Measurements from ENCODE around the gene CPNE2.

The CPNE2 gene

GRCh38 chr16:57113664-57114063, 21.3 kb downstream of the CPNE2 start:
- no peak overlapping the region for H3K27ac ChIP-seq
- no peak overlapping the region for H3K4me3 ChIP-seq

GRCh38 chr16:57115168-57115513, 22.8 kb downstream of the CPNE2 start:
- Histone ChIP-seq H3K27ac (no peak overlapping the region), H3K4me3 (no peak overlapping the region)

- H3K4me3 ChIP-seq, result no peak overlapping the region
- peak overlapping the region in 1 of 21 experiments; percentile 35 for H3K27ac ChIP-seq
Observed at GRCh38 chr16:57115514-57116182, 23.3 kb downstream of the CPNE2 start.

- Histone ChIP-seq H3K4me3 (no peak overlapping the region), H3K27ac (no peak overlapping the region)
Observed at GRCh38 chr16:57118461-57119084, 26.2 kb downstream of the CPNE2 start.

GRCh38 chr16:57123216-57123973, 31.0 kb downstream of the CPNE2 start:
- H3K4me3 ChIP-seq, result no peak overlapping the region
- H3K27ac ChIP-seq, result no peak overlapping the region

GRCh38 chr16:57123974-57124674, 31.7 kb downstream of the CPNE2 start:
- Histone ChIP-seq H3K4me3 (no peak overlapping the region), H3K27ac (no peak overlapping the region)

- no peak overlapping the region for H3K27ac ChIP-seq
Observed at GRCh38 chr16:57125376-57125775, 33.0 kb downstream of the CPNE2 start.

GRCh38 chr16:57125969-57126368, 33.6 kb downstream of the CPNE2 start:
- no peak overlapping the region for H3K4me3 ChIP-seq

More at GRCh38 chr16:57125376-57125775, 33.0 kb downstream of the CPNE2 start:
- no peak overlapping the region for H3K4me3 ChIP-seq

GRCh38 chr16:57126411-57126810, 34.0 kb downstream of the CPNE2 start:
- H3K27ac ChIP-seq, result no peak overlapping the region
- no peak overlapping the region for H3K4me3 ChIP-seq

More at GRCh38 chr16:57125969-57126368, 33.6 kb downstream of the CPNE2 start:
- no peak overlapping the region for H3K27ac ChIP-seq

GRCh38 chr16:57127037-57127763, 34.8 kb downstream of the CPNE2 start:
- Histone ChIP-seq H3K4me3 (no peak overlapping the region), H3K27ac (peak overlapping the region in 2 of 21 experiments; percentile 34 to 83)

- Histone ChIP-seq H3K27ac (peak overlapping the region in 1 of 21 experiments; percentile 83), H3K4me3 (no peak overlapping the region)
Observed at GRCh38 chr16:57127836-57128235, 35.5 kb downstream of the CPNE2 start.

- no peak overlapping the region for H3K4me3 ChIP-seq
- peak overlapping the region in 7 of 21 experiments; percentile 27 to 83 (median 65) for H3K27ac ChIP-seq
Observed at GRCh38 chr16:57128771-57129389, 36.5 kb downstream of the CPNE2 start.

GRCh38 chr16:57130950-57131321, 38.6 kb downstream of the CPNE2 start:
- Histone ChIP-seq H3K4me3 (no peak overlapping the region), H3K27ac (peak overlapping the region in 5 of 21 experiments; percentile 4 to 65 (median 44))

- Histone ChIP-seq H3K27ac (peak overlapping the region in 4 of 21 experiments; percentile 8 to 81 (median 62)), H3K4me3 (no peak overlapping the region)
Observed at GRCh38 chr16:57131351-57131970, 39.1 kb downstream of the CPNE2 start.

- Histone ChIP-seq H3K4me3 (no peak overlapping the region), H3K27ac (peak overlapping the region in 8 of 21 experiments; percentile 9 to 81 (median 46))
Observed at GRCh38 chr16:57132470-57132869, 40.1 kb downstream of the CPNE2 start.

- no peak overlapping the region for H3K4me3 ChIP-seq
- H3K27ac ChIP-seq, result peak overlapping the region in 10 of 21 experiments; percentile 9 to 81 (median 47)
Observed at GRCh38 chr16:57133031-57133430, 40.6 kb downstream of the CPNE2 start.

- H3K4me3 ChIP-seq, result no peak overlapping the region
- peak overlapping the region in 14 of 21 experiments; percentile 9 to 81 (median 54) for H3K27ac ChIP-seq
Observed at GRCh38 chr16:57133886-57134285, 41.5 kb downstream of the CPNE2 start.

GRCh38 chr16:57134982-57135381, 42.6 kb downstream of the CPNE2 start:
- H3K27ac ChIP-seq, result peak overlapping the region in 14 of 21 experiments; percentile 9 to 81 (median 50)

More at GRCh38 chr16:57134982-57135381, 42.6 kb downstream of the CPNE2 start:
- no peak overlapping the region for H3K4me3 ChIP-seq
